Measurements from ENCODE around the gene OR52N1. TPM values are rescaled to one million over a fixed set of nuclear protein-coding genes. Genes with fewer than 3 reads are reported as not detected.
A peak's percentile ranks its signal among the peaks of the same experiment; 100 is the strongest.

OR52N1 gene
- total RNA-seq, 2 donors from 2014 or later, result not detected

- no peak for ATAC-seq
- WGBS, 2 donors, result 47 to 56% methylated on average over 4 of the region's 4 CpGs
- H3K27ac ChIP-seq, result no peak overlapping the region
- no peak overlapping the region for H3K4me3 ChIP-seq
- TF ChIP-seq POLR2A (IDR thresholded peaks at IDR 0.05) (no peak), CTCF (IDR thresholded peaks at IDR 0.05) (no peak)
- peaks cover 0 to 3% of the 10 kb centered on the region in 2 donors for H3K27me3 ChIP-seq
- no peaks in the 10 kb centered on the region for H3K4me1 ChIP-seq
- H3K36me3 ChIP-seq (replicated peaks in 1 of 2; ENCODE audit: insufficient read depth in 1 of 2, low read depth in 2 of 2), result no peaks in the 10 kb centered on the region
- H3K9me3 ChIP-seq, result no peaks in the 10 kb centered on the region
- intact Hi-C loops (cut with DNase I), result no loop called here
- DNase-seq, result no peak
Measured at GRCh38 chr11:5815534-5815933, 24.5 kb upstream of the OR52N1 start.

- DNase-seq, result no peak
- intact Hi-C loops (cut with DNase I), result loop anchor here (10.0 kb wide), 2 partner anchors 325 to 685 kb away; partner anchors contain the start of gene OR52D1
- ATAC-seq, result no peak
Measured at GRCh38 chr11:5809905-5810795, 19.1 kb upstream of the OR52N1 start.

GRCh38 chr11:5809122-5809519 lies 18.1 kb upstream of the OR52N1 start:
- H3K4me1 ChIP-seq, result peaks cover 11% of the 10 kb centered on the region
- H3K4me3 ChIP-seq, result peak overlapping the region in 1 of 2 donors; percentile 11
- H3K27ac ChIP-seq, result no peak overlapping the region
- no peak for TF ChIP-seq CTCF (IDR thresholded peaks at IDR 0.05)
- no peak for TF ChIP-seq POLR2A (IDR thresholded peaks at IDR 0.05)
- H3K27me3 ChIP-seq, result peaks cover 0 to 3% of the 10 kb centered on the region in 2 donors
- WGBS, 2 donors, result 7 to 17% methylated on average over 5 of the region's 5 CpGs
- ATAC-seq, result peak; percentile 45
- intact Hi-C loops (cut with DNase I), result loop anchor here (10.0 kb wide), 2 partner anchors 324 to 684 kb away; partner anchors contain the start of gene OR52D1
- no peaks in the 10 kb centered on the region for H3K9me3 ChIP-seq
- no peaks in the 10 kb centered on the region for H3K36me3 ChIP-seq (replicated peaks in 1 of 2; ENCODE audit: insufficient read depth in 1 of 2, low read depth in 2 of 2)
- no peak for DNase-seq

More at GRCh38 chr11:5809905-5810795, 19.1 kb upstream of the OR52N1 start:
- no peaks in the 10 kb centered on the region for H3K36me3 ChIP-seq (replicated peaks in 1 of 2; ENCODE audit: insufficient read depth in 1 of 2, low read depth in 2 of 2)
- no peak for TF ChIP-seq CTCF (IDR thresholded peaks at IDR 0.05)
- no peak for TF ChIP-seq POLR2A (IDR thresholded peaks at IDR 0.05)
- no peak overlapping the region for H3K27ac ChIP-seq
- H3K27me3 ChIP-seq, result peaks cover 0 to 3% of the 10 kb centered on the region in 2 donors
- WGBS, 2 donors, result 68 to 69% methylated on average over 6 of the region's 6 CpGs
- no peaks in the 10 kb centered on the region for H3K9me3 ChIP-seq
- no peak overlapping the region for H3K4me3 ChIP-seq
- H3K4me1 ChIP-seq, result peaks cover 11% of the 10 kb centered on the region

- Histone ChIP-seq H3K9me3 (no peaks in the 10 kb centered on the region), H3K36me3 (replicated peaks in 1 of 2; ENCODE audit: insufficient read depth in 1 of 2, low read depth in 2 of 2) (no peaks in the 10 kb centered on the region), H3K27ac (no peak within 1 kb of the TSS), H3K4me1 (peaks cover 11% of the 10 kb centered on the region), H3K27me3 (peaks cover 0 to 3% of the 10 kb centered on the region in 2 donors), H3K4me3 (peak within 1 kb of the TSS in 1 of 2 donors; percentile 11)
- DNase-seq (peak; percentile 73 to 84 (median 78)), ATAC-seq (peak; percentile 92)
- 5 to 15% methylated on average over 24 of the region's 24 CpGs for WGBS, 2 donors
- intact Hi-C loops (cut with DNase I), result loop anchor here (10.0 kb wide), 2 partner anchors 324 to 684 kb away; partner anchors contain the start of gene OR52D1
- no peak for TF ChIP-seq POLR2A (IDR thresholded peaks at IDR 0.05)
- peak; percentile 57 to 88 (median 83) for TF ChIP-seq CTCF (IDR thresholded peaks at IDR 0.05)
Measured at GRCh38 chr11:5808500-5809121, 17.5 kb upstream of the OR52N1 start, which contains the start of gene OR52N2. OR52N2 (plus strand) TSS chr11:5808924; CDS start chr11:5820336, 11,412 bp downstream.

All from body of pancreas (tissue), 4 donors.